Measurements from ENCODE around the gene STAC2.
A peak's percentile ranks its signal among the peaks of the same experiment; 100 is the strongest.

GRCh38 chr17:39270923-39271322, 45.2 kb upstream of the STAC2 start:
- TF ChIP-seq EZH2phosphoT487 (IDR thresholded peaks at IDR 0.05; ENCODE audit: borderline replicate concordance, low read depth, low read length) (no peak), CTCF (conservative IDR thresholded peaks at IDR 0.05; ENCODE audit: low read length) (peak; percentile 77)

All from OCI-LY7 (cell line).